Chondrocyte (in vitro differentiated cells): ENCODE measurements around the gene ISCU. TPM values are rescaled to one million over a fixed set of nuclear protein-coding genes. Genes with fewer than 3 reads are reported as not detected.
A peak's percentile ranks its signal among the peaks of the same experiment; 100 is the strongest.

Experiments
- DNase-seq: peaks from one replicate; pipeline ENCODE4 v3.0.0; 2021; ENCODE audit warnings: mixed read lengths, low spot score
- H3K27ac Mint-ChIP-seq: one replicate; pipeline ENCODE4 v1.8.0; 2021; ENCODE audit warnings: mild to moderate bottlenecking, moderate library complexity, mixed read lengths; ENCODE audit not compliant: unreplicated experiment
- H3K27me3 Mint-ChIP-seq: 2 replicates; pipeline ENCODE4 v1.8.0; 2021; ENCODE audit warnings: low read depth, mixed read lengths
- H3K36me3 Mint-ChIP-seq: 2 replicates; pipeline ENCODE4 v1.8.0; 2021; ENCODE audit warnings: low read depth, mixed read lengths
- H3K4me1 Mint-ChIP-seq: 2 replicates; pipeline ENCODE4 v1.8.0; 2021; ENCODE audit warnings: low read depth, mild to moderate bottlenecking, mixed read lengths
- H3K4me3 Mint-ChIP-seq: one replicate; pipeline ENCODE4 v1.8.0; 2021; ENCODE audit warnings: mild to moderate bottlenecking, moderate library complexity, mixed read lengths; ENCODE audit not compliant: unreplicated experiment
- H3K9me3 Mint-ChIP-seq: 2 replicates; pipeline ENCODE4 v1.8.0; 2021; ENCODE audit warnings: low read depth, mixed read lengths
- CTCF ChIP-seq: fragments of 200-600 bp; sonication (generic); IDR thresholded peaks from 2 replicates; pipeline ENCODE4 v1.5.0; 2021; ENCODE audit warnings: antibody characterized with exemption, mild to moderate bottlenecking, moderate library complexity
- total RNA-seq: library from RNA; stranded (reverse); gene quantifications from 3 replicates; pipeline ENCODE4 v1.2.1, GENCODE V29; 2021

Gene ISCU
- total RNA-seq, 1 donor from 2014 or later: 84.8 TPM

GRCh38 chr12:108559748-108560147, 2.6 kb upstream of the ISCU start:
- peaks cover 6% of the 10 kb centered on the region for H3K36me3 Mint-ChIP-seq
- no peaks in the 10 kb centered on the region for H3K27me3 Mint-ChIP-seq
- no peaks in the 10 kb centered on the region for H3K9me3 Mint-ChIP-seq
- no peak for DNase-seq
- peak; percentile 27 for TF ChIP-seq CTCF
- peak overlapping the region; percentile 100 for H3K27ac Mint-ChIP-seq
- peak overlapping the region; percentile 100 for H3K4me3 Mint-ChIP-seq
- H3K4me1 Mint-ChIP-seq: peaks cover 69% of the 10 kb centered on the region

GRCh38 chr12:108560321-108560721, 2.1 kb upstream of the ISCU start:
- Mint-ChIP-seq H3K4me1 (peaks cover 66% of the 10 kb centered on the region), H3K27me3 (no peaks in the 10 kb centered on the region), H3K36me3 (peaks cover 8% of the 10 kb centered on the region), H3K27ac (peak overlapping the region; percentile 100), H3K9me3 (no peaks in the 10 kb centered on the region), H3K4me3 (peak overlapping the region; percentile 100)
- no peak for TF ChIP-seq CTCF
- no peak for DNase-seq

DNA sequence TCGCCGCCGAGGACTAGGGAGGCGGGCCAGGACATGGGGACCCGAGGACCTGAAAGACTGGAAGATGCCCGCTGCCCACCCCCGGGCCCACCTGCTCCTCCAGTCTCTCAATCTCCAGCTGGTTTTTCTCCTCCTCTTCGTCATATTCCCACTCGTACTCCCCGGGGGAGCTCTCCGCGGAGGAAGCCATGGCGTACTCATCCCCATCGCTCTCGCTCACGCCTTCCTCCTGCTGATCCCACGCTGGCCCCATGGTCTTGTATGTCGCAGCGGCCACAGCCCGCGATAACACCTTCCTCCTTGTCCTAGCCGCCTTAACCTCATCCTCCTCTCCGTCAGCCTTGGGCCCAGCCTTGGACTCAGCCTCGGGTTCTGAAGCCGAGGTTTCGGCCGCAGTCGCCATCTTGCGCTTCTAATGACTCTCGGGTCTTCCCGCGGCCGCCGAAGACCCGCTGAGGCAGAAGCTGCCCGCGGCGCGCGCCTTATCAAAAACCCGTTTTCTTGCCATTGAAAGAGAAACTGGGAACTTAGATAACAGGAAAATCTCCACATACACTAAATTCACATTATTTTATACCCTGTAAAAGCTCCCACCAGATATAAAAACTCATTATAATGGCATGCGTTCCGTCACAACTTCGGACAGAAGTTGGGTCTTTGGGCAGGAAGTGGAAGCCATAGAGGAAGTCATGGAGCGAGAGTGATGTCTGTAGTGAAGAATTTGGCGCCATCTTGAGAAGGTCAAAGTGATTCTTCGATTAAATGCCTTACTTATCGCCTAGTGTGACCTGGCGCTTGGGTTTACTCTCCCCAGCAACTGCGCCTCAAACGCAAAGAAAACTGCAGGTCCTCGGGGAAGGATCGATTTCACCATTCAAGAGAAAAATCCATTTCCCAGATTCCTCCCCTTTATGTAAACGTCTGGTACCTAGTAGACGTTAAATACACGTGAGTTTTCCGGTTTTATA, 1.4 kb upstream of the ISCU start, which contains the start of gene SART3:
SART3 (minus strand) TSS at position 422 of the 968 bp plus-strand sequence; CDS start at position 403, 19 bp downstream.
- peak; percentile 93 for DNase-seq
- Mint-ChIP-seq H3K36me3 (peaks cover 12% of the 10 kb centered on the region), H3K27ac (peak within 1 kb of the TSS; percentile 100), H3K27me3 (no peaks in the 10 kb centered on the region), H3K4me3 (peak within 1 kb of the TSS; percentile 100), H3K4me1 (peaks cover 68% of the 10 kb centered on the region), H3K9me3 (no peaks in the 10 kb centered on the region)
- TF ChIP-seq CTCF: peak; percentile 11

GRCh38 chr12:108561852-108562347, 496 bp upstream of the ISCU start:
- Mint-ChIP-seq H3K27me3 (no peaks in the 10 kb centered on the region), H3K4me3 (peak overlapping the region; percentile 100), H3K27ac (peak overlapping the region; percentile 100), H3K36me3 (peaks cover 15% of the 10 kb centered on the region), H3K4me1 (peaks cover 63% of the 10 kb centered on the region), H3K9me3 (no peaks in the 10 kb centered on the region)
- no peak for TF ChIP-seq CTCF
- no peak for DNase-seq

DNA sequence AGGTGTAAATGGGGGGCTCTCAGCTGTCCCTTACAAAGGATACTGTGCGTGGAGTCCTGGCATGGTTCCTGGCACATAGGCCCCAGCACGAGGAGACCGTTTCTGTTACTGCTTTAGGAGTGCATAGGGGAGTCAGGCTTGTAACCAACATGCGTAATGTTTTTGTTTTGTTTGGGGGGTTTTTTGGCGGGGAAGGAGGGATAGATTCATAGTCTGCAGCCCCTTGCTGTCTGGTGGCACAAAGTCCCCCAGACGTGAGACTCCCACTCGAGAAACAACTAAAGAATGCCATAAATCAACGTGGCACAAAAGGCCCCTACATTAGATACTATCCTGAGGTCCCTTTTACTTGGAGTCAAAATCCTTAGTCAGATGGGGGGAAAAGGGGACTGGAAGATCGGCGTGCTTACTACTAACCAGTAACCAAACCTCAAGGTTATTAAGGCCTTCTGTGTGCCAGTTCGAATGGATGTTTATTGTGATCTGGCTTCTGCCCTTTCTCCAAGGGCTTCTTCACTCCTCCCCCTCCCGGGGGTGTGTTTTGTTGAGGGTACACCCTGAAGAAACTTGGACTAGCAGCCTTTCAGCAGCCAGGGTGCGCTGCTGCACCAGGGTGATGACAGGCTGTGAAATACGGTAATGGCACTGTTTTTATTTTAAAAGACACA, 874 bp downstream of the ISCU start:
- Mint-ChIP-seq H3K4me3 (peak overlapping the region; percentile 100), H3K36me3 (peaks cover 24% of the 10 kb centered on the region), H3K4me1 (peaks cover 57% of the 10 kb centered on the region), H3K27ac (peak overlapping the region; percentile 97), H3K27me3 (no peaks in the 10 kb centered on the region), H3K9me3 (no peaks in the 10 kb centered on the region)
- peak; percentile 96 for TF ChIP-seq CTCF
- DNase-seq: no peak
